ENCODE data around the gene SFXN5. TPM values are rescaled to one million over a fixed set of nuclear protein-coding genes. Genes with fewer than 3 reads are reported as not detected.

Gene SFXN5
- polyA plus RNA-seq, 1 donor from 2014 or later: 5.8 TPM

- no peaks in the 10 kb centered on the region for H4K20me1 ChIP-seq (ENCODE audit: insufficient read depth)
- TF ChIP-seq TAF1 (IDR thresholded peaks at IDR 0.05; ENCODE audit: low read depth): no peak
- TF ChIP-seq, protein P1, sequence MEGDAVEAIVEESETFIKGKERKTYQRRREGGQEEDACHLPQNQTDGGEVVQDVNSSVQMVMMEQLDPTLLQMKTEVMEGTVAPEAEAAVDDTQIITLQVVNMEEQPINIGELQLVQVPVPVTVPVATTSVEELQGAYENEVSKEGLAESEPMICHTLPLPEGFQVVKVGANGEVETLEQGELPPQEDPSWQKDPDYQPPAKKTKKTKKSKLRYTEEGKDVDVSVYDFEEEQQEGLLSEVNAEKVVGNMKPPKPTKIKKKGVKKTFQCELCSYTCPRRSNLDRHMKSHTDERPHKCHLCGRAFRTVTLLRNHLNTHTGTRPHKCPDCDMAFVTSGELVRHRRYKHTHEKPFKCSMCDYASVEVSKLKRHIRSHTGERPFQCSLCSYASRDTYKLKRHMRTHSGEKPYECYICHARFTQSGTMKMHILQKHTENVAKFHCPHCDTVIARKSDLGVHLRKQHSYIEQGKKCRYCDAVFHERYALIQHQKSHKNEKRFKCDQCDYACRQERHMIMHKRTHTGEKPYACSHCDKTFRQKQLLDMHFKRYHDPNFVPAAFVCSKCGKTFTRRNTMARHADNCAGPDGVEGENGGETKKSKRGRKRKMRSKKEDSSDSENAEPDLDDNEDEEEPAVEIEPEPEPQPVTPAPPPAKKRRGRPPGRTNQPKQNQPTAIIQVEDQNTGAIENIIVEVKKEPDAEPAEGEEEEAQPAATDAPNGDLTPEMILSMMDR (IDR thresholded peaks at IDR 0.05; ENCODE audit: poor library complexity, severe bottlenecking): no peak
- TF ChIP-seq SMC3 (conservative IDR thresholded peaks at IDR 0.05; ENCODE audit: poor library complexity): no peak
- no peak for TF ChIP-seq MXI1 (conservative IDR thresholded peaks at IDR 0.05; ENCODE audit: poor library complexity, severe bottlenecking)
- TF ChIP-seq RAD21 (conservative IDR thresholded peaks at IDR 0.05): no peak
- TF ChIP-seq POLR2AphosphoS5 (IDR thresholded peaks at IDR 0.05): no peak
- TF ChIP-seq EP300 (conservative IDR thresholded peaks at IDR 0.05; ENCODE audit: poor library complexity, severe bottlenecking): no peak
- TF ChIP-seq, protein P2, sequence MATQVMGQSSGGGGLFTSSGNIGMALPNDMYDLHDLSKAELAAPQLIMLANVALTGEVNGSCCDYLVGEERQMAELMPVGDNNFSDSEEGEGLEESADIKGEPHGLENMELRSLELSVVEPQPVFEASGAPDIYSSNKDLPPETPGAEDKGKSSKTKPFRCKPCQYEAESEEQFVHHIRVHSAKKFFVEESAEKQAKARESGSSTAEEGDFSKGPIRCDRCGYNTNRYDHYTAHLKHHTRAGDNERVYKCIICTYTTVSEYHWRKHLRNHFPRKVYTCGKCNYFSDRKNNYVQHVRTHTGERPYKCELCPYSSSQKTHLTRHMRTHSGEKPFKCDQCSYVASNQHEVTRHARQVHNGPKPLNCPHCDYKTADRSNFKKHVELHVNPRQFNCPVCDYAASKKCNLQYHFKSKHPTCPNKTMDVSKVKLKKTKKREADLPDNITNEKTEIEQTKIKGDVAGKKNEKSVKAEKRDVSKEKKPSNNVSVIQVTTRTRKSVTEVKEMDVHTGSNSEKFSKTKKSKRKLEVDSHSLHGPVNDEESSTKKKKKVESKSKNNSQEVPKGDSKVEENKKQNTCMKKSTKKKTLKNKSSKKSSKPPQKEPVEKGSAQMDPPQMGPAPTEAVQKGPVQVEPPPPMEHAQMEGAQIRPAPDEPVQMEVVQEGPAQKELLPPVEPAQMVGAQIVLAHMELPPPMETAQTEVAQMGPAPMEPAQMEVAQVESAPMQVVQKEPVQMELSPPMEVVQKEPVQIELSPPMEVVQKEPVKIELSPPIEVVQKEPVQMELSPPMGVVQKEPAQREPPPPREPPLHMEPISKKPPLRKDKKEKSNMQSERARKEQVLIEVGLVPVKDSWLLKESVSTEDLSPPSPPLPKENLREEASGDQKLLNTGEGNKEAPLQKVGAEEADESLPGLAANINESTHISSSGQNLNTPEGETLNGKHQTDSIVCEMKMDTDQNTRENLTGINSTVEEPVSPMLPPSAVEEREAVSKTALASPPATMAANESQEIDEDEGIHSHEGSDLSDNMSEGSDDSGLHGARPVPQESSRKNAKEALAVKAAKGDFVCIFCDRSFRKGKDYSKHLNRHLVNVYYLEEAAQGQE (IDR thresholded peaks at IDR 0.05; ENCODE audit: borderline replicate concordance): no peak
- TF ChIP-seq EZH2 (IDR thresholded peaks at IDR 0.05; ENCODE audit: borderline replicate concordance, insufficient read depth, low read length, poor library complexity, severe bottlenecking): no peak
- no peak overlapping the region for H3K4me3 ChIP-seq (ENCODE audit: low read length)
- H3K79me2 ChIP-seq (replicated peaks; ENCODE audit: insufficient read depth, low read length): no peaks in the 10 kb centered on the region
- no peak overlapping the region for H2AFZ ChIP-seq (ENCODE audit: low read depth, low read length)
- no peaks in the 10 kb centered on the region for H3K27me3 ChIP-seq (ENCODE audit: insufficient read depth, low read depth, low read length)
- no peaks in the 10 kb centered on the region for H3K9me3 ChIP-seq (ENCODE audit: low read length)
- no peaks in the 10 kb centered on the region for H3F3A ChIP-seq (ENCODE audit: insufficient read depth, low read length, poor library complexity, severe bottlenecking)
- no peak overlapping the region for H3K9ac ChIP-seq (ENCODE audit: low read length)
- no peaks in the 10 kb centered on the region for H3K36me3 ChIP-seq (ENCODE audit: insufficient read depth, low read length)
- no peak overlapping the region for H3K27ac ChIP-seq (ENCODE audit: low read length)
- no peak overlapping the region for H3K4me2 ChIP-seq (ENCODE audit: low read length)
- H3K9me2 ChIP-seq (ENCODE audit: insufficient read depth, low read length): no peaks in the 10 kb centered on the region
These were observed 50.7 kb downstream of the SFXN5 start for GRCh38 chr2:73020657-73021370.

DNA sequence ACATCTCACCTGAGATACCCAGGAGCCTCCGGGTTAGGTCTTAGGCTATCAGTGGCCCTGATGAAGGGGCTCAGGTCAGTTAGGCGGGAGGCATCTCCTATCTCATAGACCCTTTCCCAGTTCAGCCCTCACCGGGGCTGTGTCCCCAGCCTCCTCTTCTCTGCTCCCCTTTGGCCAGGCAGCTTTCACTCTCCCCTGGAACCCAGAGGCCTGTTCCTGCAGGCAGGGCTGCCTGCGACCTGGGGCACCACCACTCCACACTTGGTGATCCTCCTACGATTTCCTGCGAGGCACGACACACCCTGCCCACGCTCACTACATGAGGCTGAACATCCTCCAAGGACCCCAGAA is 51.2 kb downstream of the SFXN5 start:
- Histone ChIP-seq H2AFZ (ENCODE audit: low read depth, low read length) (no peak overlapping the region), H3K4me2 (ENCODE audit: low read length) (no peak overlapping the region), H3K9me3 (ENCODE audit: low read length) (no peaks in the 10 kb centered on the region), H3K36me3 (ENCODE audit: insufficient read depth, low read length) (no peaks in the 10 kb centered on the region), H3K9ac (ENCODE audit: low read length) (no peak overlapping the region), H3K4me3 (ENCODE audit: low read length) (no peak overlapping the region), H3K9me2 (ENCODE audit: insufficient read depth, low read length) (no peaks in the 10 kb centered on the region), H3K27ac (ENCODE audit: low read length) (no peak overlapping the region), H3K27me3 (ENCODE audit: insufficient read depth, low read depth, low read length) (no peaks in the 10 kb centered on the region), H3F3A (ENCODE audit: insufficient read depth, low read length, poor library complexity, severe bottlenecking) (no peaks in the 10 kb centered on the region), H4K20me1 (ENCODE audit: insufficient read depth) (no peaks in the 10 kb centered on the region), H3K79me2 (replicated peaks; ENCODE audit: insufficient read depth, low read length) (no peaks in the 10 kb centered on the region)
- TF ChIP-seq, protein P1 (IDR thresholded peaks at IDR 0.05; ENCODE audit: poor library complexity, severe bottlenecking): no peak
- TF ChIP-seq EZH2 (IDR thresholded peaks at IDR 0.05; ENCODE audit: borderline replicate concordance, insufficient read depth, low read length, poor library complexity, severe bottlenecking) (no peak), TAF1 (IDR thresholded peaks at IDR 0.05; ENCODE audit: low read depth) (no peak), RAD21 (conservative IDR thresholded peaks at IDR 0.05) (no peak), MXI1 (conservative IDR thresholded peaks at IDR 0.05; ENCODE audit: poor library complexity, severe bottlenecking) (no peak), EP300 (conservative IDR thresholded peaks at IDR 0.05; ENCODE audit: poor library complexity, severe bottlenecking) (no peak), POLR2AphosphoS5 (IDR thresholded peaks at IDR 0.05) (no peak), SMC3 (conservative IDR thresholded peaks at IDR 0.05; ENCODE audit: poor library complexity) (no peak)
- TF ChIP-seq, protein P2 (IDR thresholded peaks at IDR 0.05; ENCODE audit: borderline replicate concordance): no peak

Data from neural cell (in vitro differentiated cells).